Pancreas (tissue), 10 donors: ENCODE measurements around the gene GJB2. TPM values are rescaled to one million over a fixed set of nuclear protein-coding genes. Genes with fewer than 3 reads are reported as not detected.

Source experiments
- ATAC-seq, 4 donors: fragments of 200-7000 bp; cut with Tn5 transposase; one replicate each; pipeline versions ENCODE4 v1.8.0 to v1.9.1; 2020; ENCODE audit warnings: mild to moderate bottlenecking in 4 of 4, moderate library complexity in 4 of 4
- DNase-seq, 6 donors: peaks; one replicate each; pipeline ENCODE4 v3.0.0-alpha.2; 2020
- FAIRE-seq: peaks from 2 replicates; lab custom pipeline; 2012; peaks lifted over from hg19 to GRCh38; lab: Jason Lieb, UNC
- H3K27ac ChIP-seq, 4 donors: fragments of 200-600 bp; sonication (generic); 1 replicate in 3 of 4; 2 replicates in 1 of 4; pipeline versions ENCODE4 v1.5.0 to v1.8.0; 2020
- H3K27me3 ChIP-seq, 4 donors: fragments of 200-600 bp; one replicate each; pipeline ENCODE4 v1.8.0; 2021
- H3K36me3 ChIP-seq, 3 donors: fragments of 200-600 bp; sonication (generic) in 1 of 3; one replicate each; pipeline versions ENCODE4 v1.5.0 to v1.8.0; 2020 to 2021
- H3K4me1 ChIP-seq, 3 donors: fragments of 200-600 bp; one replicate each; pipeline ENCODE4 v1.8.0; 2021
- H3K4me3 ChIP-seq, 4 donors: fragments of 200-600 bp; sonication (generic) in 2 of 4; one replicate each; pipeline versions ENCODE4 v1.5.0 to v1.8.0; 2020 to 2021
- H3K9me3 ChIP-seq, 4 donors: fragments of 200-600 bp; one replicate each; pipeline ENCODE4 v1.8.0; 2021
- CTCF ChIP-seq, 4 donors: fragments of 200-600 bp; sonication (generic) in 3 of 4; IDR thresholded peaks; one replicate each; pipeline versions ENCODE4 v1.5.0 to v1.8.0; 2021; ENCODE audit warnings: antibody characterized with exemption in 4 of 4
- WGBS, 2 donors: extraction: QIAGEN DNeasy Blood & Tissue Kit; methylation state at CpG; one replicate each; pipeline ENCODE4 v1.1.7; 2013; 5-methylcytosine and 5-hydroxymethylcytosine counted together
- intact Hi-C, 3 donors: fragments of 100-400 bp; cut with DNase I; formaldehyde crosslinking; loops; one replicate each; pipeline versions ENCODE4 v1.11.1 to v1.14.2; 2022
- polyA plus RNA-seq, 2 donors: library from polyadenylated mRNA; stranded (reverse); fragments of 200-250 nt; gene quantifications; one replicate each; pipeline ENCODE4 v1.2.3, GENCODE V29; 2013
- total RNA-seq, 6 donors: library from RNA; stranded (reverse); fragmentation: NEBNext Ultra II Directional in 4 of 6; extraction: Animal tissue kit (Norgen Biotek cat#: 25700) in 4 of 6; gene quantifications; one replicate each; pipeline versions ENCODE4 v1.2.1 to v1.2.4, GENCODE V29; 2021 to 2023
- donor health status: healthy with polysubstance abuse.
- donor health status: DM: no; HTN: no; CAD: no; lungs with moderate emphysema.
- donor health status: DM: no; HTN: no; CAD: no.
- donor health status: control.
- donor health status: control.
- donor health status: Bipolar disorder and iron deficiency.
- donor health status: DM: yes; HTN: yes; CAD: no.
- donor health status: DM: no; HTN: no; CAD: no.
- donor health status: DM: no; HTN: no; CAD: no.
- donor health status: DM: yes; HTN: yes; CAD: no.

Gene GJB2
- total RNA-seq (1 to 10 TPM in 3 of 6 donors, under 1 TPM in 3; 0.51 to 4.5 (median 1.2) TPM), polyA plus RNA-seq (under 1 TPM; 0.59 to 0.68 TPM)

- ATAC-seq (peak; percentile 57 to 69 (median 62)), DNase-seq (peak in 1 of 6 donors; percentile 25), FAIRE-seq (no peak)
- Histone ChIP-seq H3K36me3 (no peaks in the 10 kb centered on the region), H3K27ac (no peak within 1 kb of the TSS), H3K4me1 (peaks cover 0 to 5% (median 0%) of the 10 kb centered on the region in 3 donors), H3K4me3 (peak within 1 kb of the TSS; percentile 36 to 85 (median 60)), H3K27me3 (peaks cover 0 to 9% (median 0%) of the 10 kb centered on the region in 4 donors), H3K9me3 (no peaks in the 10 kb centered on the region)
- 0 to 1% methylated on average over 7 to 39 of the region's 39 CpGs for WGBS, 2 donors
- intact Hi-C loops: no loop called here
- TF ChIP-seq CTCF (IDR thresholded peaks at IDR 0.05): no peak
These were observed at the start of gene GJB2 for GRCh38 chr13:20192836-20193161. Gene GJB2 (minus strand): TSS chr13:20192938. CDS start chr13:20189581, 3,357 bp downstream.

- no peak for DNase-seq
- no peaks in the 10 kb centered on the region for H3K27me3 ChIP-seq
- H3K9me3 ChIP-seq: no peaks in the 10 kb centered on the region
These were observed 48.9 kb upstream of the GJB2 start for GRCh38 chr13:20241593-20241992.

GRCh38 chr13:20239748-20240147 is 47.0 kb upstream of the GJB2 start:
- intact Hi-C loops: no loop called here
- no peaks in the 10 kb centered on the region for H3K36me3 ChIP-seq
- no peaks in the 10 kb centered on the region for H3K27me3 ChIP-seq
- ATAC-seq (no peak), DNase-seq (no peak), FAIRE-seq (no peak)
- H3K4me1 ChIP-seq: no peaks in the 10 kb centered on the region
- H3K4me3 ChIP-seq: no peak overlapping the region
- no peak for TF ChIP-seq CTCF (IDR thresholded peaks at IDR 0.05)
- no peak overlapping the region for H3K27ac ChIP-seq
- H3K9me3 ChIP-seq: no peaks in the 10 kb centered on the region
- WGBS, 2 donors: 68 to 78% methylated on average over 6 of the region's 6 CpGs

More at GRCh38 chr13:20241593-20241992, 48.9 kb upstream of the GJB2 start:
- H3K4me3 ChIP-seq: no peak overlapping the region
- H3K36me3 ChIP-seq: no peaks in the 10 kb centered on the region
- H3K27ac ChIP-seq: no peak overlapping the region
- TF ChIP-seq CTCF (IDR thresholded peaks at IDR 0.05): no peak
- intact Hi-C loops: no loop called here
- no peak for FAIRE-seq
- WGBS, 2 donors: 40 to 53% methylated on average over 2 of the region's 2 CpGs
- no peaks in the 10 kb centered on the region for H3K4me1 ChIP-seq
- ATAC-seq: peak in 1 of 4 donors; percentile 58

- TF ChIP-seq CTCF (IDR thresholded peaks at IDR 0.05): no peak
- intact Hi-C loops: no loop called here
- H3K4me3 ChIP-seq: peak overlapping the region in 2 of 4 donors; percentile 36 to 48
- H3K9me3 ChIP-seq: no peaks in the 10 kb centered on the region
- peaks cover 0 to 3% (median 0%) of the 10 kb centered on the region in 3 donors for H3K4me1 ChIP-seq
- 44 to 47% methylated on average over 25 of the region's 25 CpGs for WGBS, 2 donors
- no peaks in the 10 kb centered on the region for H3K36me3 ChIP-seq
- FAIRE-seq: no peak
- no peak for DNase-seq
- no peak for ATAC-seq
- H3K27ac ChIP-seq: no peak overlapping the region
- H3K27me3 ChIP-seq: peaks cover 0 to 18% (median 6%) of the 10 kb centered on the region in 4 donors
These were observed 40.0 kb upstream of the GJB2 start for GRCh38 chr13:20232556-20233277.
